D721Med (cell line): Measurements from ENCODE around the gene FAM229B.

Experiments used
- DNase-seq: peaks from one replicate; pipeline ENCODE4 v3.0.0; 2011; ENCODE audit warnings: low spot score; ENCODE audit not compliant: insufficient read length
- FAIRE-seq: peaks from 2 replicates; lab custom pipeline; 2011; peaks lifted over from hg19 to GRCh38; lab: Jason Lieb, UNC
- CTCF ChIP-seq: IDR thresholded peaks from 2 replicates; pipeline ENCODE4 v1.5.1; 2012; ENCODE audit warnings: mild to moderate bottlenecking, control low read depth; ENCODE audit not compliant: insufficient read depth; ENCODE audit errors: missing control alignments

FAM229B gene

DNA sequence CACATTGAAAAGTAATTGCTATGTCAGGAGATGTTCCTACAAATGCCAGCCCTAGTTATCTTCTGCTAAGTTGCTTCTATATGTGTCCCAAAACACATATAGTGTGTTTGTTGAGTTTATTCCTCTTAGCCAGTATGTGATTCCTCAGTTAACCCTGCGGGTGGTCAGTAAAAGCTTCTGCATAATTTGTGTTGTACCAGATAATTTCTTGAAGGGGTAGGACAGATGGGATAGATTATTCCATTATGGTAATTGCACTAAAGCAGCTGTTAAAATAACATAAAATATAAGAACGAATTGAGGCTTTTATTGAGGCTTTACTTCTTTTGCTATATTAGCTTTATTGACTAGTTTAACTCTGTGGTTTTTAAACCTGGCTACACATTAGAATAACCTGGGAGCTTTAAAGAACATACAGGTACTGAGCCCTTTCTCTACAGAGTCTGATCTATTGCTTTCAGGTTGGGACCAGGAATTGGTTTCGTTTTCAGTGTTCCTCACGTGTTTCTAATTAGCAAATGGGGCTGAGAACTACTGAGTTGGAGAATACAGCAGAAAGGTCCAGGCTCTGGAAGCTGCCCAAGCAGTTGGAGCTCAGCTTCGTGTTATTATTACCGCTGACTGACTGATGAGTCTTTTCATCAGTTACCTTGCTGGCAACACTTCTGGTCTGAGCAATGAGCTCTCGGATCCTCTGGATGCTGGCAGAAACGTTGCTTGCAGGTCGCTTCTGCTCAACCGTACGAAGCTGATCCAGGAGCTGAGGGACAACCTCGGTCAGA lies 56.9 kb downstream of the FAM229B start:
- FAIRE-seq (no peak), DNase-seq (no peak)
- TF ChIP-seq CTCF: no peak

GRCh38 chr6:112145080-112145573 lies 57.7 kb downstream of the FAM229B start:
- TF ChIP-seq CTCF: no peak
- FAIRE-seq (no peak), DNase-seq (no peak)

DNA sequence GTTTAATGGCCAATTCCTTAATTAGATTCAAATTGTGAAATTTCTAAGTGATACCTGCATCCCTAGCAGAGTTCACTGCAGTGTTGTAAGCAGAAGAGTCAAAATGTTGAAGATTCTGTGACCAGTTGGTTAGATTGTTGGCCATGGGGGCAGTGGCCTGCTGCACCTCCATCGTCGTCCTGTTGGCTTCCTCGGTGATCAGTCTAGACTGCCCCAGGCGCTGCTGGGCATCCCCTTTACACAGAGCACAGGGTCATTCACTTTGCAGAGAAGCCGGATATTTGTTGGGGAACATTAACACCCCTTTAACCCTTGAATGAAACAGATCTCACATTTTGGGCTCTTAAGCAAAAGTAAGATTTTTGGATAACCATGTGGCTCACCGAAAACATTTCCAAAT lies 60.7 kb downstream of the FAM229B start:
- TF ChIP-seq CTCF: no peak
- no peak for FAIRE-seq
- DNase-seq: no peak

DNA sequence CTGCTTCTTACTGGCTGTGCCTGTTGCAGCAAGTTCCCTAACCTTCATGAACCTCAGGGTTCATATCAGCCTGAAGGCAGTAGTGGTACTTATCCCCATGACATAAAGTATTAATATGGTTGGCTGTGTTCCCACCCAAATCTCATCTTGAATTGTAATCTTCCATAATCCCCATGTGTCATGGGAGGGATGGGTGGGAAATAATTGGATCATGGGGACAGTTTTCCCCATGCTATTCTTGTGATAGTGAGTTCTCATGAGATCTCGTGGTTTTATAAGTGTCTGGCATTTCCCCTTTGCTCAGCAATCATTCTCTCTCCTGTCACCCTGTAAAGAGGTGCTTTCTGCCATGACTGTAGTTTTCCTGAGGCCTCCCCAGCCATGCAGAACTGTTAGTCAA lies 61.8 kb downstream of the FAM229B start:
- no peak for DNase-seq
- peak; percentile 56 for FAIRE-seq
- no peak for TF ChIP-seq CTCF

DNA sequence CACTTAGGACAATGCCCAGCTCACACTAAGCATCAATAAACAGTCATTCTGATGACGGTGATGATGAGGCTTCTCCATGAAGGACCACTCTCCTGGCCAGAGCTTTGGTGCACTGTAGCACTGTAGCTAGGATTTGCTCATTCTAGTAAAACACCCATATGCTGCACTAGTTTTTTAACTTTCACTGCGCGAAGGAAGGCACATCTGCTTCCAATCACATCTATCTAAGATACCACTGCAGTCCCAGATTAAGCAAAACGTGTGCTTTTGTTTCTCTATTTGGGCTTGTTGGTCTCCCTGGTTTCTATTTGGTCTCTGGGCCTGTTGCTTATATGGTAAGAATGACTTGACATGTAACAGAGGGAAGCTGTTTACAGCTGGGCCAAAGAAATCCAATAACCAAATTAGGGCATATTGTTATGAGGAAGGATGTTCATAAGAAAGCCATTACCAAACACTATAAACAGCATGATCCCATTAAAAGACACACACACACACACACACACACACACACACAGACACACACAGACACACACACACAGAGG lies 62.4 kb downstream of the FAM229B start:
- FAIRE-seq: no peak
- DNase-seq: no peak
- no peak for TF ChIP-seq CTCF

GRCh38 chr6:112150363-112150762 lies 63.0 kb downstream of the FAM229B start:
- no peak for FAIRE-seq
- DNase-seq: no peak
- TF ChIP-seq CTCF: no peak
